GM23338 (cell line): ENCODE results near the gene RGS6. TPM values are rescaled to one million over a fixed set of nuclear protein-coding genes. Genes with fewer than 3 reads are reported as not detected.

Experiments used
- ATAC-seq: fragments of 200-7000 bp; cut with Tn5 transposase; 3 replicates; pipeline ENCODE4 v1.9.1; 2020
- DNase-seq: peaks from one replicate; pipeline ENCODE4 v3.0.0-alpha.2; 2015; ENCODE audit warnings: low spot score
- H2AFZ ChIP-seq: fragments of 200-600 bp; sonication (generic); 2 replicates; pipeline ENCODE4 v1.8.0; 2016; ENCODE audit warnings: antibody characterized with exemption, mild to moderate bottlenecking, moderate library complexity
- H3F3A ChIP-seq: fragments of 200-600 bp; sonication (generic); replicated peaks from 2 replicates; pipeline ENCODE4 v1.8.0; 2017; ENCODE audit warnings: antibody characterized with exemption, mixed run types, low read depth
- H3K27ac ChIP-seq: fragments of 200-600 bp; sonication (generic); 2 replicates; pipeline ENCODE4 v1.6.1; 2016; ENCODE audit warnings: low read depth
- H3K27me3 ChIP-seq: fragments of 200-600 bp; sonication (generic); 2 replicates; pipeline ENCODE4 v1.8.0; 2016; ENCODE audit warnings: mild to moderate bottlenecking, mixed run types, moderate library complexity; ENCODE audit not compliant: insufficient read depth
- H3K36me3 ChIP-seq: fragments of 200-600 bp; sonication (generic); 2 replicates; pipeline ENCODE4 v1.8.0; 2016; ENCODE audit warnings: mild to moderate bottlenecking; ENCODE audit not compliant: insufficient read depth
- H3K4me1 ChIP-seq: fragments of 200-600 bp; sonication (generic); 2 replicates; pipeline ENCODE4 v1.8.0; 2016; ENCODE audit warnings: mild to moderate bottlenecking, moderate library complexity; ENCODE audit not compliant: insufficient read depth
- H3K4me2 ChIP-seq: fragments of 200-600 bp; sonication (generic); 2 replicates; pipeline ENCODE4 v1.7.1; 2017; ENCODE audit warnings: mixed run types
- H3K4me3 ChIP-seq: fragments of 200-600 bp; sonication (generic); 2 replicates; pipeline ENCODE4 v1.6.1; 2016; ENCODE audit warnings: mixed run types
- H3K79me2 ChIP-seq: fragments of 200-600 bp; sonication (generic); replicated peaks from 2 replicates; pipeline ENCODE4 v1.8.0; 2017; ENCODE audit warnings: mild to moderate bottlenecking; ENCODE audit not compliant: insufficient read depth
- H3K9me2 ChIP-seq: fragments of 200-600 bp; sonication (generic); 2 replicates; pipeline ENCODE4 v1.8.0; 2017; ENCODE audit not compliant: insufficient read depth
- H4K20me1 ChIP-seq: fragments of 200-600 bp; sonication (generic); replicated peaks from 2 replicates; pipeline ENCODE4 v1.8.0; 2017; ENCODE audit warnings: mild to moderate bottlenecking; ENCODE audit not compliant: insufficient read depth
- H3K27ac Mint-ChIP-seq: 2 replicates; pipeline ENCODE4 v1.8.0; 2020; ENCODE audit warnings: inconsistent platforms, mild to moderate bottlenecking, moderate library complexity, mixed read lengths
- H3K27me3 Mint-ChIP-seq: 3 replicates; pipeline ENCODE4 v1.8.0; 2022; ENCODE audit warnings: low read depth, mild to moderate bottlenecking, moderate library complexity, mixed read lengths, inconsistent platforms; ENCODE audit not compliant: insufficient read depth, poor library complexity
- H3K36me3 Mint-ChIP-seq: 3 replicates; pipeline ENCODE4 v1.8.0; 2021; ENCODE audit warnings: low read depth, mild to moderate bottlenecking, inconsistent platforms, moderate library complexity, mixed read lengths
- H3K4me1 Mint-ChIP-seq: 3 replicates; pipeline ENCODE4 v1.8.0; 2020; ENCODE audit warnings: mild to moderate bottlenecking, inconsistent platforms, mixed read lengths
- H3K4me3 Mint-ChIP-seq: 3 replicates; pipeline ENCODE4 v1.8.0; 2021; ENCODE audit warnings: moderate library complexity, mild to moderate bottlenecking, inconsistent platforms, mixed read lengths
- H3K9me3 Mint-ChIP-seq: 3 replicates; pipeline ENCODE4 v1.8.0; 2020; ENCODE audit warnings: moderate library complexity, mild to moderate bottlenecking, inconsistent platforms, mixed read lengths
- CREB1 ChIP-seq: fragments of 250-450 bp; sonication (Bioruptor Pico); IDR thresholded peaks from 2 replicates; pipeline ENCODE4 v1.5.0; 2020; ENCODE audit warnings: low read depth, mild to moderate bottlenecking, moderate library complexity
- EZH2 ChIP-seq: fragments of 200-600 bp; sonication (generic); IDR thresholded peaks from one replicate; pipeline ENCODE4 v1.8.0; 2017; ENCODE audit warnings: antibody characterized with exemption, mild to moderate bottlenecking, low read depth; ENCODE audit not compliant: unreplicated experiment
- EZH2phosphoT487 ChIP-seq: fragments of 200-600 bp; sonication (generic); IDR thresholded peaks from one replicate; pipeline ENCODE4 v1.8.1; 2018; ENCODE audit warnings: antibody characterized with exemption; ENCODE audit not compliant: unreplicated experiment
- JUNB ChIP-seq: IDR thresholded peaks from one replicate; pipeline ENCODE4 v1.6.1; 2016; ENCODE audit warnings: antibody characterized with exemption; ENCODE audit not compliant: unreplicated experiment
- NANOG ChIP-seq: IDR thresholded peaks from 2 replicates; pipeline ENCODE4 v1.6.1; 2016; ENCODE audit warnings: antibody characterized with exemption, borderline replicate concordance
- POLR2AphosphoS5 ChIP-seq: IDR thresholded peaks from 2 replicates; pipeline ENCODE4 v1.6.1; 2016; ENCODE audit warnings: antibody characterized with exemption, low read depth
- STAT1 ChIP-seq: IDR thresholded peaks from one replicate; pipeline ENCODE4 v1.6.1; 2016; ENCODE audit warnings: antibody characterized with exemption; ENCODE audit not compliant: unreplicated experiment
- ZNF114 ChIP-seq: fragments of 250-450 bp; sonication (Bioruptor Pico); IDR thresholded peaks from 2 replicates; pipeline ENCODE4 v1.5.0; 2020; ENCODE audit warnings: mild to moderate bottlenecking, moderate library complexity
- ZNF331 ChIP-seq: fragments of 250-450 bp; sonication (Bioruptor Pico); IDR thresholded peaks from 2 replicates; pipeline ENCODE4 v1.5.0; 2020; ENCODE audit warnings: low read depth, mild to moderate bottlenecking, moderate library complexity
- polyA plus RNA-seq: library from polyadenylated mRNA; unstranded; fragments of >200 nt; fragmentation: Nextera tagmentation; extraction: Ambion mirVana; gene quantifications from 2 replicates; pipeline ENCODE4 v1.2.1, GENCODE V29; 2016
- total RNA-seq: library from RNA; depleted of rRNA; stranded (reverse); fragments of >200 nt; shearing (Covaris generic); gene quantifications from 2 replicates; pipeline ENCODE4 v1.2.3, GENCODE V29; 2014
- TF ChIP-seq, protein P1 (sequence below): IDR thresholded peaks from one replicate; pipeline ENCODE4 v1.6.1; 2018; ENCODE audit warnings: antibody characterized with exemption; ENCODE audit not compliant: unreplicated experiment
- TF ChIP-seq, protein P2 (sequence below): IDR thresholded peaks from 2 replicates; pipeline ENCODE4 v1.6.1; 2016; ENCODE audit warnings: antibody characterized with exemption
- TF ChIP-seq, protein P3 (sequence below): fragments of 250-450 bp; sonication (Bioruptor Pico); IDR thresholded peaks from 2 replicates; pipeline ENCODE4 v1.5.0; 2020; ENCODE audit warnings: mild to moderate bottlenecking, moderate library complexity
- TF ChIP-seq, protein P4 (sequence below), 2 experiments: fragments of 200-600 bp in 1 of 2; sonication (generic) in 1 of 2; conservative IDR thresholded peaks; 2 replicates each; pipeline versions ENCODE4 v1.5.1 to v1.6.1; 2016 to 2017; ENCODE audit warnings: antibody characterized with exemption in 2 of 2, low read depth in 2 of 2, mild to moderate bottlenecking in 2 of 2, moderate library complexity in 1 of 2

RGS6 gene
- total and polyA plus RNA-seq, 2 experiments from 2014 or later: 0.66 to 0.83 TPM

DNA sequence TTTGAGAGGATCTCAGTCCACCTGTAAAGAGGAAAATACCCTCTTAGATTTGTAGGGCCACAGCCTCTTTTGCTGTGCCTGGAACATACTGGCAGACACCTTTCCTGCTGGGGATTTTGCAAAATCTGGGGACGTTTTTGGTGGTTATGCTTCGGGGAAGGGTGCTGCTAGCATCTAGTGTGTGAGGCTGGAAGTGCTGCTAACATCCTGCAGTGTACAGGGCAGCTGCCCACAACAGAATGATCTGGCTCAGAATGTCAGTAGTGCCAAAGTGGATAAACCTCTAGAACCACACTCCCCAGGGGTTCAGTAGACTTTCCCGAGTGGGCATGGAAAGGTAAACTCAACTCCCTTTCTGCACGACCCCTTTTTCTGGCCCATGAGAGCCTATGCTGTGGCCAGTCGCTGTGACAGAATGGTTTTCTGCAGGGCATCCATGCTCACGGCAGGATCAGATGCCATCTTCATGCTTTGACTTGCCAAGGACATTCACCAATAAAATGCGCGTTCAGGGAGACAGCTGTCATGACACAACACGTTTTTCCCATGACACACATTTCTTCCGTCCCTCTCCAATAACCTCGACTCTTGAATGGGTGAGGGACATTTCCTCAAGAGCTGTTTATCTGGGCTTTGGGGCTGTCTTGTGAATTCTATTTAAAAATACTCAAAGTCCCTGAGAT lies 240.9 kb downstream of the RGS6 start:
- Histone ChIP-seq H3K79me2 (no peaks in the 10 kb centered on the region), H3K4me2 (no peak overlapping the region), H3F3A (no peaks in the 10 kb centered on the region), H3K36me3 (no peaks in the 10 kb centered on the region), H3K4me3 (no peak overlapping the region), H3K27me3 (no peaks in the 10 kb centered on the region), H4K20me1 (no peaks in the 10 kb centered on the region), H3K4me1 (no peaks in the 10 kb centered on the region), H2AFZ (no peak overlapping the region), H3K9me2 (peaks cover 7% of the 10 kb centered on the region; the same call in 1 of the 2 replicates), H3K27ac (no peak overlapping the region)
- Mint-ChIP-seq H3K36me3 (no peaks in the 10 kb centered on the region; the same call in 2 of the 3 replicates), H3K4me3 (no peak overlapping the region), H3K27me3 (peaks cover 2% of the 10 kb centered on the region), H3K4me1 (peaks cover 10% of the 10 kb centered on the region; the same call in 2 of the 3 replicates), H3K9me3 (no peaks in the 10 kb centered on the region; the same call in 1 of the 3 replicates), H3K27ac (no peak overlapping the region)
- TF ChIP-seq, protein P1, sequence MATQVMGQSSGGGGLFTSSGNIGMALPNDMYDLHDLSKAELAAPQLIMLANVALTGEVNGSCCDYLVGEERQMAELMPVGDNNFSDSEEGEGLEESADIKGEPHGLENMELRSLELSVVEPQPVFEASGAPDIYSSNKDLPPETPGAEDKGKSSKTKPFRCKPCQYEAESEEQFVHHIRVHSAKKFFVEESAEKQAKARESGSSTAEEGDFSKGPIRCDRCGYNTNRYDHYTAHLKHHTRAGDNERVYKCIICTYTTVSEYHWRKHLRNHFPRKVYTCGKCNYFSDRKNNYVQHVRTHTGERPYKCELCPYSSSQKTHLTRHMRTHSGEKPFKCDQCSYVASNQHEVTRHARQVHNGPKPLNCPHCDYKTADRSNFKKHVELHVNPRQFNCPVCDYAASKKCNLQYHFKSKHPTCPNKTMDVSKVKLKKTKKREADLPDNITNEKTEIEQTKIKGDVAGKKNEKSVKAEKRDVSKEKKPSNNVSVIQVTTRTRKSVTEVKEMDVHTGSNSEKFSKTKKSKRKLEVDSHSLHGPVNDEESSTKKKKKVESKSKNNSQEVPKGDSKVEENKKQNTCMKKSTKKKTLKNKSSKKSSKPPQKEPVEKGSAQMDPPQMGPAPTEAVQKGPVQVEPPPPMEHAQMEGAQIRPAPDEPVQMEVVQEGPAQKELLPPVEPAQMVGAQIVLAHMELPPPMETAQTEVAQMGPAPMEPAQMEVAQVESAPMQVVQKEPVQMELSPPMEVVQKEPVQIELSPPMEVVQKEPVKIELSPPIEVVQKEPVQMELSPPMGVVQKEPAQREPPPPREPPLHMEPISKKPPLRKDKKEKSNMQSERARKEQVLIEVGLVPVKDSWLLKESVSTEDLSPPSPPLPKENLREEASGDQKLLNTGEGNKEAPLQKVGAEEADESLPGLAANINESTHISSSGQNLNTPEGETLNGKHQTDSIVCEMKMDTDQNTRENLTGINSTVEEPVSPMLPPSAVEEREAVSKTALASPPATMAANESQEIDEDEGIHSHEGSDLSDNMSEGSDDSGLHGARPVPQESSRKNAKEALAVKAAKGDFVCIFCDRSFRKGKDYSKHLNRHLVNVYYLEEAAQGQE: no peak
- TF ChIP-seq, protein P2, sequence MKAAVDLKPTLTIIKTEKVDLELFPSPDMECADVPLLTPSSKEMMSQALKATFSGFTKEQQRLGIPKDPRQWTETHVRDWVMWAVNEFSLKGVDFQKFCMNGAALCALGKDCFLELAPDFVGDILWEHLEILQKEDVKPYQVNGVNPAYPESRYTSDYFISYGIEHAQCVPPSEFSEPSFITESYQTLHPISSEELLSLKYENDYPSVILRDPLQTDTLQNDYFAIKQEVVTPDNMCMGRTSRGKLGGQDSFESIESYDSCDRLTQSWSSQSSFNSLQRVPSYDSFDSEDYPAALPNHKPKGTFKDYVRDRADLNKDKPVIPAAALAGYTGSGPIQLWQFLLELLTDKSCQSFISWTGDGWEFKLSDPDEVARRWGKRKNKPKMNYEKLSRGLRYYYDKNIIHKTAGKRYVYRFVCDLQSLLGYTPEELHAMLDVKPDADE: no peak
- TF ChIP-seq ZNF114: no peak
- TF ChIP-seq, protein P3, sequence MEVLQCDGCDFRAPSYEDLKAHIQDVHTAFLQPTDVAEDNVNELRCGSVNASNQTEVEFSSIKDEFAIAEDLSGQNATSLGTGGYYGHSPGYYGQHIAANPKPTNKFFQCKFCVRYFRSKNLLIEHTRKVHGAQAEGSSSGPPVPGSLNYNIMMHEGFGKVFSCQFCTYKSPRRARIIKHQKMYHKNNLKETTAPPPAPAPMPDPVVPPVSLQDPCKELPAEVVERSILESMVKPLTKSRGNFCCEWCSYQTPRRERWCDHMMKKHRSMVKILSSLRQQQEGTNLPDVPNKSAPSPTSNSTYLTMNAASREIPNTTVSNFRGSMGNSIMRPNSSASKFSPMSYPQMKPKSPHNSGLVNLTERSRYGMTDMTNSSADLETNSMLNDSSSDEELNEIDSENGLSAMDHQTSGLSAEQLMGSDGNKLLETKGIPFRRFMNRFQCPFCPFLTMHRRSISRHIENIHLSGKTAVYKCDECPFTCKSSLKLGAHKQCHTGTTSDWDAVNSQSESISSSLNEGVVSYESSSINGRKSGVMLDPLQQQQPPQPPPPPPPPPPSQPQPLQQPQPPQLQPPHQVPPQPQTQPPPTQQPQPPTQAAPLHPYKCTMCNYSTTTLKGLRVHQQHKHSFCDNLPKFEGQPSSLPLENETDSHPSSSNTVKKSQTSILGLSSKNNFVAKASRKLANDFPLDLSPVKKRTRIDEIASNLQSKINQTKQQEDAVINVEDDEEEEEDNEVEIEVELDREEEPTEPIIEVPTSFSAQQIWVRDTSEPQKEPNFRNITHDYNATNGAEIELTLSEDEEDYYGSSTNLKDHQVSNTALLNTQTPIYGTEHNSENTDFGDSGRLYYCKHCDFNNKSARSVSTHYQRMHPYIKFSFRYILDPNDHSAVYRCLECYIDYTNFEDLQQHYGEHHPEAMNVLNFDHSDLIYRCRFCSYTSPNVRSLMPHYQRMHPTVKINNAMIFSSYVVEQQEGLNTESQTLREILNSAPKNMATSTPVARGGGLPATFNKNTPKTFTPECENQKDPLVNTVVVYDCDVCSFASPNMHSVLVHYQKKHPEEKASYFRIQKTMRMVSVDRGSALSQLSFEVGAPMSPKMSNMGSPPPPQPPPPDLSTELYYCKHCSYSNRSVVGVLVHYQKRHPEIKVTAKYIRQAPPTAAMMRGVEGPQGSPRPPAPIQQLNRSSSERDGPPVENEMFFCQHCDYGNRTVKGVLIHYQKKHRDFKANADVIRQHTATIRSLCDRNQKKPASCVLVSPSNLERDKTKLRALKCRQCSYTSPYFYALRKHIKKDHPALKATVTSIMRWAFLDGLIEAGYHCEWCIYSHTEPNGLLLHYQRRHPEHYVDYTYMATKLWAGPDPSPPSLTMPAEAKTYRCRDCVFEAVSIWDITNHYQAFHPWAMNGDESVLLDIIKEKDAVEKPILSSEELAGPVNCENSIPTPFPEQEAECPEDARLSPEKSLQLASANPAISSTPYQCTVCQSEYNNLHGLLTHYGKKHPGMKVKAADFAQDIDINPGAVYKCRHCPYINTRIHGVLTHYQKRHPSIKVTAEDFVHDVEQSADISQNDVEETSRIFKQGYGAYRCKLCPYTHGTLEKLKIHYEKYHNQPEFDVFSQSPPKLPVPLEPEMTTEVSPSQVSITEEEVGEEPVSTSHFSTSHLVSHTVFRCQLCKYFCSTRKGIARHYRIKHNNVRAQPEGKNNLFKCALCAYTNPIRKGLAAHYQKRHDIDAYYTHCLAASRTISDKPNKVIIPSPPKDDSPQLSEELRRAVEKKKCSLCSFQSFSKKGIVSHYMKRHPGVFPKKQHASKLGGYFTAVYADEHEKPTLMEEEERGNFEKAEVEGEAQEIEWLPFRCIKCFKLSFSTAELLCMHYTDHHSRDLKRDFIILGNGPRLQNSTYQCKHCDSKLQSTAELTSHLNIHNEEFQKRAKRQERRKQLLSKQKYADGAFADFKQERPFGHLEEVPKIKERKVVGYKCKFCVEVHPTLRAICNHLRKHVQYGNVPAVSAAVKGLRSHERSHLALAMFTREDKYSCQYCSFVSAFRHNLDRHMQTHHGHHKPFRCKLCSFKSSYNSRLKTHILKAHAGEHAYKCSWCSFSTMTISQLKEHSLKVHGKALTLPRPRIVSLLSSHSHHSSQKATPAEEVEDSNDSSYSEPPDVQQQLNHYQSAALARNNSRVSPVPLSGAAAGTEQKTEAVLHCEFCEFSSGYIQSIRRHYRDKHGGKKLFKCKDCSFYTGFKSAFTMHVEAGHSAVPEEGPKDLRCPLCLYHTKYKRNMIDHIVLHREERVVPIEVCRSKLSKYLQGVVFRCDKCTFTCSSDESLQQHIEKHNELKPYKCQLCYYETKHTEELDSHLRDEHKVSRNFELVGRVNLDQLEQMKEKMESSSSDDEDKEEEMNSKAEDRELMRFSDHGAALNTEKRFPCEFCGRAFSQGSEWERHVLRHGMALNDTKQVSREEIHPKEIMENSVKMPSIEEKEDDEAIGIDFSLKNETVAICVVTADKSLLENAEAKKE (CRISPR knock-in tag): no peak
- TF ChIP-seq EZH2: no peak
- no peak for TF ChIP-seq ZNF331
- TF ChIP-seq JUNB: no peak
- no peak for TF ChIP-seq NANOG
- TF ChIP-seq POLR2AphosphoS5: no peak
- TF ChIP-seq CREB1 (CRISPR knock-in tag): no peak
- TF ChIP-seq EZH2phosphoT487: no peak
- no peak for TF ChIP-seq STAT1
- TF ChIP-seq, protein P4, sequence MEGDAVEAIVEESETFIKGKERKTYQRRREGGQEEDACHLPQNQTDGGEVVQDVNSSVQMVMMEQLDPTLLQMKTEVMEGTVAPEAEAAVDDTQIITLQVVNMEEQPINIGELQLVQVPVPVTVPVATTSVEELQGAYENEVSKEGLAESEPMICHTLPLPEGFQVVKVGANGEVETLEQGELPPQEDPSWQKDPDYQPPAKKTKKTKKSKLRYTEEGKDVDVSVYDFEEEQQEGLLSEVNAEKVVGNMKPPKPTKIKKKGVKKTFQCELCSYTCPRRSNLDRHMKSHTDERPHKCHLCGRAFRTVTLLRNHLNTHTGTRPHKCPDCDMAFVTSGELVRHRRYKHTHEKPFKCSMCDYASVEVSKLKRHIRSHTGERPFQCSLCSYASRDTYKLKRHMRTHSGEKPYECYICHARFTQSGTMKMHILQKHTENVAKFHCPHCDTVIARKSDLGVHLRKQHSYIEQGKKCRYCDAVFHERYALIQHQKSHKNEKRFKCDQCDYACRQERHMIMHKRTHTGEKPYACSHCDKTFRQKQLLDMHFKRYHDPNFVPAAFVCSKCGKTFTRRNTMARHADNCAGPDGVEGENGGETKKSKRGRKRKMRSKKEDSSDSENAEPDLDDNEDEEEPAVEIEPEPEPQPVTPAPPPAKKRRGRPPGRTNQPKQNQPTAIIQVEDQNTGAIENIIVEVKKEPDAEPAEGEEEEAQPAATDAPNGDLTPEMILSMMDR (conservative IDR thresholded peaks at IDR 0.05; ENCODE audit: low read depth in 2 of 2): no peak
- ATAC-seq: no peak
- no peak for DNase-seq
